Adrenal gland (tissue), 5 donors: Measurements from ENCODE around the gene LRBA.
"Not testable (repeated sequence)": the region's sequence is repeated elsewhere in the genome, so short reads cannot be mapped to it uniquely, and the experiment has no call there.

ENCODE experiments used
- POLR2A ChIP-seq, 2 donors: fragments of 450-650 bp; IDR thresholded peaks; one replicate each; pipeline ENCODE4 v1.6.1; 2017; ENCODE audit warnings: antibody characterized with exemption in 2 of 2, mild to moderate bottlenecking in 2 of 2, moderate library complexity in 1 of 2
- TF ChIP-seq, protein P1 (sequence below), 6 experiments: fragments of 450-650 bp in 4 of 6; fragments of 200-600 bp in 2 of 6; sonication (generic) in 1 of 6; IDR thresholded peaks; 1 replicate in 5 of 6; 2 replicates in 1 of 6; pipeline versions ENCODE4 v1.5.1 to v1.8.0; 2016 to 2021; ENCODE audit warnings: antibody characterized with exemption in 6 of 6, mild to moderate bottlenecking in 2 of 6, moderate library complexity in 1 of 6
- donor health status: DM: no; HTN: no; CAD: no.

DNA sequence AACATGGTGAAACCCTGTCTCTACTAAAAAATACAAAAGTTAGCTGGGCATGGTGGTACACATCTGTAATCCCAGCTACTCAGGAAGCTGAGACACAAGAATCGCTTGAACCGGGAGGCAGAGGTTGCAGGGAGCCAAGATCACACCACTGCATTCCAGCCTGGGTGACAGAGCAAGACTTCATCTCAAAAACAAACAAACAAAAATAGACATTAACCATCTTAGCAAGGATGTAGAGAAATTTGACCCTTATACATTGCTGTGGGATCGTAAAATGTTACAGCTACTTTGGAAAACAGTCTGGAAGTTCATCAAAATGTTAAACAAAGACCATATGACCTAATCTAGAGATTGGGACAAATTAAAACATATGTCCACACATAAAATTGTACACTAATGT lies 96.5 kb downstream of the LRBA start:
- TF ChIP-seq, protein P1, sequence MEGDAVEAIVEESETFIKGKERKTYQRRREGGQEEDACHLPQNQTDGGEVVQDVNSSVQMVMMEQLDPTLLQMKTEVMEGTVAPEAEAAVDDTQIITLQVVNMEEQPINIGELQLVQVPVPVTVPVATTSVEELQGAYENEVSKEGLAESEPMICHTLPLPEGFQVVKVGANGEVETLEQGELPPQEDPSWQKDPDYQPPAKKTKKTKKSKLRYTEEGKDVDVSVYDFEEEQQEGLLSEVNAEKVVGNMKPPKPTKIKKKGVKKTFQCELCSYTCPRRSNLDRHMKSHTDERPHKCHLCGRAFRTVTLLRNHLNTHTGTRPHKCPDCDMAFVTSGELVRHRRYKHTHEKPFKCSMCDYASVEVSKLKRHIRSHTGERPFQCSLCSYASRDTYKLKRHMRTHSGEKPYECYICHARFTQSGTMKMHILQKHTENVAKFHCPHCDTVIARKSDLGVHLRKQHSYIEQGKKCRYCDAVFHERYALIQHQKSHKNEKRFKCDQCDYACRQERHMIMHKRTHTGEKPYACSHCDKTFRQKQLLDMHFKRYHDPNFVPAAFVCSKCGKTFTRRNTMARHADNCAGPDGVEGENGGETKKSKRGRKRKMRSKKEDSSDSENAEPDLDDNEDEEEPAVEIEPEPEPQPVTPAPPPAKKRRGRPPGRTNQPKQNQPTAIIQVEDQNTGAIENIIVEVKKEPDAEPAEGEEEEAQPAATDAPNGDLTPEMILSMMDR (IDR thresholded peaks at IDR 0.05), result not testable (repeated sequence)
- not testable (repeated sequence) for TF ChIP-seq POLR2A (IDR thresholded peaks at IDR 0.05)
